ENCODE results near the gene LPAR6. TPM values are rescaled to one million over a fixed set of nuclear protein-coding genes. Genes with fewer than 3 reads are reported as not detected.
"Not testable (repeated sequence)": the region's sequence is repeated elsewhere in the genome, so short reads cannot be mapped to it uniquely, and the experiment has no call there.

The LPAR6 gene, protein sequence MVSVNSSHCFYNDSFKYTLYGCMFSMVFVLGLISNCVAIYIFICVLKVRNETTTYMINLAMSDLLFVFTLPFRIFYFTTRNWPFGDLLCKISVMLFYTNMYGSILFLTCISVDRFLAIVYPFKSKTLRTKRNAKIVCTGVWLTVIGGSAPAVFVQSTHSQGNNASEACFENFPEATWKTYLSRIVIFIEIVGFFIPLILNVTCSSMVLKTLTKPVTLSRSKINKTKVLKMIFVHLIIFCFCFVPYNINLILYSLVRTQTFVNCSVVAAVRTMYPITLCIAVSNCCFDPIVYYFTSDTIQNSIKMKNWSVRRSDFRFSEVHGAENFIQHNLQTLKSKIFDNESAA
- total RNA-seq, result 10 to 100 TPM; 17.3 to 66.5 TPM

DNA sequence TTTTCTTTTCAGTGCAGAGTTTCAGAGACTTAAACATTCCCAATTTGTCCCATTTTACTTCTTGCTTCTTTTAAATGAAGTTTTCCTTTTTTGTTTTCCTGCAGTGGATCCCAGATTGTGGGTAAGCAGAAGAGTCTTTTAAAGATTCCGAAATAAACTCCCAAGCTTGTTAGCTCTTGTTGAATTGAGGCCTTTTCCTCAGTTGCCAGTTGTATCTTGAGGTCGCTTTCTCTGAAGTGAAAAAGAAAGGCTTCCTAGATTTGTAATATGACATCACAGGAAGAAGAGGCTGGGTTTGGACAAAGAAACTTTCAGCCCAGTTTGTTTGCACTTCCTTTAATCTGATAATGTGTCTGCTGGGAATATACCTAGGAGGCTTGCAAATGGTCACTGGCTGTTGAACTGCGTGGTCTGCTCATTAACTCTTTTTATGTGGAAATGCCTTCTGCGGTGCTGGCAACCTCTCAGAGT, at the start of gene LPAR6:
Gene LPAR6 (minus strand): TSS at position 233 of the 471 bp plus-strand sequence. CDS start 690 bp downstream, outside the sequence.
- intact Hi-C loops (cut with DNase I), result loop anchor here (5.0 to 10.0 kb wide), 2 partner anchors 119 to 178 kb away; partner anchors contain the start of genes ITM2B and RCBTB2
- peak within 1 kb of the TSS; percentile 35 to 54 for H3K4me3 ChIP-seq
- DNase-seq (ENCODE audit: low spot score), result peak; percentile 74
- no peaks in the 10 kb centered on the region for H3K4me1 ChIP-seq (replicated peaks)
- TF ChIP-seq, protein P1, sequence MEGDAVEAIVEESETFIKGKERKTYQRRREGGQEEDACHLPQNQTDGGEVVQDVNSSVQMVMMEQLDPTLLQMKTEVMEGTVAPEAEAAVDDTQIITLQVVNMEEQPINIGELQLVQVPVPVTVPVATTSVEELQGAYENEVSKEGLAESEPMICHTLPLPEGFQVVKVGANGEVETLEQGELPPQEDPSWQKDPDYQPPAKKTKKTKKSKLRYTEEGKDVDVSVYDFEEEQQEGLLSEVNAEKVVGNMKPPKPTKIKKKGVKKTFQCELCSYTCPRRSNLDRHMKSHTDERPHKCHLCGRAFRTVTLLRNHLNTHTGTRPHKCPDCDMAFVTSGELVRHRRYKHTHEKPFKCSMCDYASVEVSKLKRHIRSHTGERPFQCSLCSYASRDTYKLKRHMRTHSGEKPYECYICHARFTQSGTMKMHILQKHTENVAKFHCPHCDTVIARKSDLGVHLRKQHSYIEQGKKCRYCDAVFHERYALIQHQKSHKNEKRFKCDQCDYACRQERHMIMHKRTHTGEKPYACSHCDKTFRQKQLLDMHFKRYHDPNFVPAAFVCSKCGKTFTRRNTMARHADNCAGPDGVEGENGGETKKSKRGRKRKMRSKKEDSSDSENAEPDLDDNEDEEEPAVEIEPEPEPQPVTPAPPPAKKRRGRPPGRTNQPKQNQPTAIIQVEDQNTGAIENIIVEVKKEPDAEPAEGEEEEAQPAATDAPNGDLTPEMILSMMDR (IDR thresholded peaks at IDR 0.05), result no peak
- TF ChIP-seq POLR2A (IDR thresholded peaks at IDR 0.05), result peak; percentile 86
- TF ChIP-seq POLR2AphosphoS5 (IDR thresholded peaks at IDR 0.05), result peak; percentile 97
- H3K36me3 ChIP-seq, result no peaks in the 10 kb centered on the region
- H3K27me3 ChIP-seq (replicated peaks; ENCODE audit: insufficient read depth), result no peaks in the 10 kb centered on the region
- 5% methylated on average over 4 of the region's 4 CpGs for WGBS
- no peaks in the 10 kb centered on the region for H3K9me3 ChIP-seq
- H3K27ac ChIP-seq, result peak within 1 kb of the TSS; percentile 83 to 86

DNA sequence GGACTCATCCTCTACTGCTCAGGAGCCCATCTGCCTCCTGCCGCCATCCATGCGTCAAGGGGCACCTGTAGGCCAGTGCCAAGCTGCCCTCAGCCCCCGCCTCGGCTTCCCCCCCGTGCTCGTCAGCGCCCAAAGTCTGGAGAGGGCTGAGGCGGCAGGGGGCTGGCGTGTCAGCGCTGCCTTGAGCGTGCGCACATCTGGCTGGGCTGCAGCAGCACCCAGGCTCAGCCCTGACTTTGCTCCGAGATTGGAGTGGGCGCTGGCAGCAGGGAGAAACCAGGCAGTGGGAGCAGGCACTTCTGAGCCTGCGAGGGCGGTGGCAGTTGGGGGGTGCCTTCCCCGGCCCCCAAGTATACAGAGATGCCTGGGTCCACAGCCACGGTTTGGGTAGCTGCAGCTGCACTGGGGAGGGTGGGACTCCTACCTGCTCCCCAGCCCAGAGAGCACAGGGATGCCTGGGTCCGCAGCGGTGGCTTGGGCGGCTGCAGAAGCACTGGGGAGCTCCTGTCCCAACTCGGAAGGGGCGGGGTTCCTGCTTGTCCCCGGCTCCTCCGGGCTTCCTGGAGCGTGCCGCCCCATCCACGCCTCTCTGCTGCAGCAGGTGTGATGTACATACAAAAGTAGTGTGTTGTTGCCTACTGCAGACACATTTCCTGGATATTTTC, 44.8 kb upstream of the LPAR6 start:
- intact Hi-C loops (cut with DNase I), result no loop called here
- no peaks in the 10 kb centered on the region for H3K9me3 ChIP-seq
- no peak for TF ChIP-seq POLR2AphosphoS5 (IDR thresholded peaks at IDR 0.05)
- TF ChIP-seq, protein P1 (IDR thresholded peaks at IDR 0.05), result no peak
- no peaks in the 10 kb centered on the region for H3K36me3 ChIP-seq
- DNase-seq (ENCODE audit: low spot score), result no peak
- H3K4me3 ChIP-seq, result no peak overlapping the region
- no peaks in the 10 kb centered on the region for H3K4me1 ChIP-seq (replicated peaks)
- WGBS, result 95% methylated on average over 28 of the region's 28 CpGs
- H3K27me3 ChIP-seq (replicated peaks; ENCODE audit: insufficient read depth), result no peaks in the 10 kb centered on the region
- no peak overlapping the region for H3K27ac ChIP-seq

DNA sequence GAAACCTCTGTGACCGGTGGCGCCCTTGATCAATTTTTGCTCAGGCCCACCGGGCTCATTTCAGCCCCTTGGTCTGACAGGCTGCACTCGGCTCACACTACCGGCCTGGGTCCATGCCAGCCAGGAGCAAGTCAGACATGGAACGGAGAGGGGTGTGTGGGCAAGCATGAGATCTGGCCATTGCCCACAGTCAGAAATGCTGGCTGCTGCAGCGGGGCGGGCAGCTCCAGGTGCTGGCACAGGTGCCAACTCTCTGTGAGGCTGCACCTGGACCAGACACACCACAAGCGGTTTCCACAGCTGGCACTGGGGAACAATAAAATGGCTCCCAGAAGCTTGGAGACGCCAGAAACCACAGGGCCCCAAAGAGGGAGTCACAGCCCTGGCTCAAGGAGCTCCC, 43.6 kb upstream of the LPAR6 start:
- Histone ChIP-seq H3K27ac (no peak overlapping the region), H3K4me3 (no peak overlapping the region), H3K36me3 (no peaks in the 10 kb centered on the region), H3K9me3 (no peaks in the 10 kb centered on the region), H3K4me1 (replicated peaks) (no peaks in the 10 kb centered on the region), H3K27me3 (replicated peaks; ENCODE audit: insufficient read depth) (no peaks in the 10 kb centered on the region)
- intact Hi-C loops (cut with DNase I), result no loop called here
- no peak for DNase-seq (ENCODE audit: low spot score)
- 94% methylated on average over 7 of the region's 10 CpGs for WGBS
- TF ChIP-seq, protein P1 (IDR thresholded peaks at IDR 0.05), result no peak
- TF ChIP-seq POLR2AphosphoS5 (IDR thresholded peaks at IDR 0.05) (no peak), POLR2A (IDR thresholded peaks at IDR 0.05) (no peak)

DNA sequence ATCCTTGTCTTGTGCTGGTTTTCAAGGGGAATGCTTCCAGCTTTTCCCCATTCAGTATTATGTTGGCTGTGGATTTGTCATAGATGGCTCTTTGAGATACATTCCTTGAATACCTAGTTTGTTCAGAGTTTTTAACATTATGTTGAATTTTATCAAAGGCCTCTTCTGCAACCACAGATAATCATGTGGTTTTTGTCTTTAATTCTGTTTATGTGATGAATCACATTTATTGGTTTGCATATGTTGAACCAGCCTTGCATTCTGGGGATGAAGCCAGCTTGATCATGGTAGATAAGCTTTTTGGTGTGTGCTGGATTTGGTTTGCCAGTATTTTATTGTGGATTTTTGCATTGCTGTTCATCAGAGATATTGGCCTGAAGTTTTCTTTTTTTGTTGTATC, 38.3 kb upstream of the LPAR6 start:
- H3K4me1 ChIP-seq (replicated peaks); H3K9me3 ChIP-seq; H3K27ac ChIP-seq; H3K36me3 ChIP-seq; DNase-seq (ENCODE audit: low spot score); intact Hi-C loops (cut with DNase I); H3K4me3 ChIP-seq; H3K27me3 ChIP-seq (replicated peaks; ENCODE audit: insufficient read depth): not testable (repeated sequence)

DNA sequence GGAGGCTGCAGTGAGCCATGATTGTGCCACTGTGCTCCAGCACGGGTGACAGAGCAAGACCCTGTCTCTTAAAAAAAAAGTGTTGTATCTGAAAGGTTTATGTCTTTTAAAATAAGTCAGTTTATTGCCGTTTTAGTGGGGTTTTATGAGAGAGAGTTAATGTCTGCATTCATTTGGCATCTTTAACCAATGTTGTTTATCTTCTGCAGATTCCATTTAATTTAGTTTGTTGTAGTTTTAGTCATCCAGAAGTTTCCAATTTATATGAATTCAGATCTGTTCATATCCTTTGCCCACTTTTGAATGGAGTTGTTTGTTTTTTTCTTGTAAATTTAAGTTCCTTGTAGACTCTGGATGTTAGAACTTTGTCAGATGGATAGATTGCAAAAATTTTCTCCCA, 36.7 kb upstream of the LPAR6 start:
- H3K36me3 ChIP-seq, result no peaks in the 10 kb centered on the region
- TF ChIP-seq, protein P1 (IDR thresholded peaks at IDR 0.05), result no peak
- no peak for TF ChIP-seq POLR2AphosphoS5 (IDR thresholded peaks at IDR 0.05)
- no peak for TF ChIP-seq POLR2A (IDR thresholded peaks at IDR 0.05)
- H3K9me3 ChIP-seq, result no peaks in the 10 kb centered on the region
- H3K27ac ChIP-seq, result peak overlapping the region in 1 of 2 donors; percentile 45
- intact Hi-C loops (cut with DNase I), result no loop called here
- H3K27me3 ChIP-seq (replicated peaks; ENCODE audit: insufficient read depth), result no peaks in the 10 kb centered on the region
- WGBS, result 44% methylated on average over 2 of the region's 2 CpGs
- DNase-seq (ENCODE audit: low spot score), result no peak
- H3K4me3 ChIP-seq, result no peak overlapping the region
- no peaks in the 10 kb centered on the region for H3K4me1 ChIP-seq (replicated peaks)

All from prostate gland (tissue), 2 donors.